NCI-H146 treated with DMSO at 0.1 percent for 48 hours (cell line): ENCODE measurements around the gene BCORL1.

ENCODE experiments used
- DNase-seq: peaks from one replicate; lab custom pipeline; 2025; ENCODE audit not compliant: unreplicated experiment; lab: John Stamatoyannopoulos, UW

Gene BCORL1

DNA sequence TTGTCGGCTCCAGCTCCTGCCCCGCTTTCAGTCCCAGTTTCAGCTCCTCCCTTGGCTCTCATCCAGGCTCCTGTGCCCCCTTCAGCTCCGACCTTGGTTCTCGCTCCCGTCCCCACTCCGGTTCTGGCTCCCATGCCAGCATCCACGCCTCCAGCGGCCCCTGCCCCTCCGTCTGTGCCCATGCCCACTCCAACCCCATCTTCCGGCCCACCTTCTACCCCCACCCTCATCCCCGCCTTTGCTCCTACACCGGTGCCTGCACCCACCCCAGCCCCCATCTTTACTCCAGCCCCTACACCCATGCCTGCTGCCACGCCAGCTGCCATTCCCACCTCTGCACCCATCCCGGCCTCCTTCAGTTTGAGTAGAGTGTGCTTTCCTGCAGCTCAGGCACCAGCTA lies 31.2 kb downstream of the BCORL1 start:
- DNase-seq: no peak

DNA sequence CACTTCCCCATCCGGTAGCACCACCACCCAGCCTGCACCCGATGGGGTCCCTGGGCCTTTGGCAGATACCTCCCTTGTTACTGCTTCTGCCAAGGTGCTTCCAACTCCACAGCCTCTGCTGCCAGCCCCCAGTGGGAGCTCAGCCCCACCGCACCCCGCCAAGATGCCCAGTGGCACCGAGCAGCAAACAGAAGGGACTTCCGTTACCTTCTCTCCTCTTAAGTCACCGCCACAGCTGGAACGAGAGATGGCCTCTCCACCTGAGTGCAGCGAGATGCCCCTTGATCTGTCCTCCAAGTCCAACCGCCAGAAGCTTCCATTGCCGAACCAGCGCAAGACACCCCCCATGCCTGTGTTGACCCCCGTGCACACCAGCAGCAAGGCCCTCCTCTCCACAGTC lies 31.9 kb downstream of the BCORL1 start:
- DNase-seq: no peak

DNA sequence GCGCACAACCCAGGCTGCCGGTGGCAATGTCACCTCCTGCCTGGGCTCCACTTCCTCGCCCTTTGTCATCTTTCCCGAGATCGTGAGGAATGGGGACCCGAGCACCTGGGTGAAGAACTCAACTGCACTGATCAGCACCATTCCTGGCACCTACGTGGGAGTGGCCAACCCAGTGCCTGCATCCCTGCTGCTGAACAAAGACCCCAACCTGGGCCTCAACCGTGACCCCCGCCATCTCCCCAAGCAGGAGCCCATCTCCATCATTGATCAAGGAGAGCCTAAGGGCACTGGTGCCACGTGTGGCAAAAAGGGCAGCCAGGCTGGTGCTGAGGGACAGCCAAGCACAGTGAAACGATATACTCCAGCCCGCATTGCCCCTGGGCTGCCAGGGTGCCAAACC lies 32.3 kb downstream of the BCORL1 start:
- no peak for DNase-seq

DNA sequence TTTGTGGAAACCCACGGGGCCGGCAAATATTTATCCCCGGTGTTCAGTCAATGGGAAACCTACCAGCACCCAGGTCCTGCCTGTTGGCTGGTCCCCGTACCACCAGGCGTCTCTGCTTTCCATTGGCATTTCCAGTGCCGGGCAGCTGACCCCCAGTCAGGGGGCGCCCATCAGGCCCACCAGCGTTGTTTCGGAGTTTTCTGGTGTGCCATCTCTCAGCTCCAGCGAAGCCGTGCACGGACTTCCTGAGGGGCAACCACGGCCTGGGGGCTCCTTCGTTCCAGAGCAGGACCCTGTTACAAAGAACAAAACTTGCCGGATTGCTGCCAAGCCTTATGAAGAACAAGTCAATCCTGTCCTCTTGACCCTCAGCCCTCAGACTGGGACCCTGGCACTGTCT lies 32.7 kb downstream of the BCORL1 start:
- DNase-seq: no peak

DNA sequence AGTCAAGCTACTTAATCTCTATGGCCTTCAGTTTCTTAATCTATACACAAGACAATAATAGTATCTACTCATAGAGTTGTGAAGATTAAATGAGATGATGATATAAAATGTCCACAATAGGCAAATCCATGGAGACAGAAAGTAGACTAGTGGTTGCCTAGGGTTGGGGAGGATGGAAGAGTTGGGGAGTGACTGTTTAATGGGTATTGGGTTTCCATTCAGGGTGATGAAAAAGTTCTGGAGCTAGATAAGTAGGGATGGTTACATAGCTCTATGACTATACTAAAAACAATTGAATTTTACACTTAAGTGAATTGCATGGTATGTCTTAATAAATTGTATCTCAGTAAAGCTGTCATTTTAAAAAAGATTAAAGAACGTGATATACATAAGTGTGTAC lies 35.7 kb downstream of the BCORL1 start:
- DNase-seq: no peak

DNA sequence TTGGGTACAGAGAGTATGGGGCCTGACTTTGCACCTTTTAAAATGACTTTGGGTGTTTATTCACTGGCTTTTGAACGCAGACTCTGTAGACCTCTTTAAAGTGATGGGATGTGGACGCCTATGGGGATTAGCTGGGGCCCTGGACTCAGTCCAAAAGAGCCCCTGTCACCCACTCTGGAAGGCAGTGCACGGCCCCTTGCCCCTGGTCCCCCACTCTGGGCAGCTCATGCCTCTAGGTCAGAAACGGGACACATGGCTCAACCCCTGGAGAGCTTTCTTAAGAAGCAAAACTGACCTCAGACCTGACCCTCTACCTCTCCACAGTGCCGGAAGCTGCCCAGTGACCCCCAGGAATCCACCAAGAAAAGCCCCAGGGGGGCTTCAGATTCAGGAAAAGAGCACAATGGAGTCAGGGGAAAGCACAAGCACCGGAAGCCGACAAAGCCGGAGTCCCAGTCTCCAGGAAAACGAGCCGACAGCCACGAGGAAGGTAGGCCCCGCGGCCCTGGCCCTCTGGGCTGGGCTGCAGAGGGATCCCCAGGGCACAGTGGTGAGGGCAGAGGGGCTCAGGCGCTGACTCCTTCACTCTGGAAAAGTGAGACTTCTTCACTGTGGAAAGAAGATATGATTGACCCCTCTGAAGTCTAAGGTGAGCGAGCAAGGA lies 38.4 kb downstream of the BCORL1 start:
- no peak for DNase-seq

DNA sequence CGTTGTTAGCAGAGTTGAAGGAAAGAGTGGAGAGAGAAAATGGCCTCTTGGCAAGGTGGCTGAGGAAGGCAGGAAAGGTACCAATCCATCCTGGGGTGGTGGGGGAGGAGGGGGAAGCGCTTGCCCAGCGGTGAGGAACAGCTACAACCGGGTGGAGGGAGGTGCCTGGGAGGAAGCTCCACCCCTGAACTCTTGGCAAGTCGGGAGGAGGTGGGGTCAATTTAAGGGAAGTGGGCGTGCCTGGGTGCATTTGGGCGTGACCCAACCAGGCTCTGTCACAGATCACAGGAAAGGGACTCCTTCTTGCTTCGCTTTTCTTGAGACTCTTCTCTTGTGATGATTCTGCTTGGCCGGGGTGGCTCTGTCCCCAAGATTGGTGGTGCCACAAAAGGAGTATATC lies 41.7 kb downstream of the BCORL1 start:
- DNase-seq: no peak

DNA sequence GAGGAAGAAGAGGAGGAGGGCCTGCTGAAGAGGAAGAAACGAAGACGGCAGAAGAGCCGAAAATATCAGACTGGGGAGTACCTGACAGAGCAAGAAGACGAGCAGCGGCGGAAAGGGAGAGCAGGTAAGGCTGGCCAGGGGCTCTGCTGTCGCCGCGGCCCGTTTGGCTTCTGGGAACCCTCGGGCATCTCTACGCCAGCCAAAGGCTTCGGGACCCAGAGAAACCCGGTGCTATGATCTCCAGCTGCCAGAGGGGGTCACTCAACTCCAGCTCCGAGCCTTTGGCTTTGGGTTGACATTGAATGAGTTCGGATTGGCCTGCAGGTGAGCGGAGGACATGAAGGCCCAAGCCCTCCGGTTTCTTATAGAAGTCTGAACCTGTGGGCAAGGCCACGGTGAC lies 42.8 kb downstream of the BCORL1 start:
- DNase-seq: no peak

DNA sequence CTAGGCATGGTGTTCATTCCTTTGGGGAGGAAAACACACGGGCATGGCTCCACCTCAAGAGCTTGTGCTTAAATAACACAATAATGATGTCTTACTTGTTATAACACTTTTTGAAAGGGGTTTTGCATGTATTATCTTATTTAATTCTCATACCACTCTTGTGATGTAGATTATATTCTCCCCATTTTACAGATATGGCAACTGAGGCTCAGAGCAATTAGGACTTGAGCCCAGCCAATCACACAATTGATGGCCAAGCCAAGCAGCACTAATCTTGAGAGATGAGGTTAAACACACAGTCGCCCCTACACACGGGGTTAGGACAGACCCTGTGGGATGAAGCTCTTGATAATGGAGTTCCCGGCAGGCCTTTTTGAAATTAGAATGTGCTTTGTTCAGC lies 45.1 kb downstream of the BCORL1 start:
- no peak for DNase-seq

DNA sequence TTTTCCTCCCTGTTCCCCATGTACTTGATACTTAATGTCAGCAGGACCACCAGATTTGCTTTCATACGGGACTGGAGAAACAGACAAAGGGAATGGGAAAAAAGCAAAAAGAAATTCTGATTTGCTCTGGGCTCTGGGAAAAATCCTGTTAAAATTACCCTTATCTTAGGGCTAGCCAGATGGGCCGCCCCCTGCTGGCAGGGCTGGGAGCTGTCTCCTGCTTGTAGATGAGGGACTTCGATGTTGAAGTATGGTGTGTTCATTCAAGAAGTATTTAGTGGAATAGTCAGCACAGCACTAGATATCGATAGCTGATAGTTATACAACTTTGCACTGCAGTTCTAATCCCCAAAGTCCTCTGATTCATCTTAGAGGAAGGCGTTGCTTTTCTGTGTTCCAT lies 45.8 kb downstream of the BCORL1 start:
- no peak for DNase-seq

DNA sequence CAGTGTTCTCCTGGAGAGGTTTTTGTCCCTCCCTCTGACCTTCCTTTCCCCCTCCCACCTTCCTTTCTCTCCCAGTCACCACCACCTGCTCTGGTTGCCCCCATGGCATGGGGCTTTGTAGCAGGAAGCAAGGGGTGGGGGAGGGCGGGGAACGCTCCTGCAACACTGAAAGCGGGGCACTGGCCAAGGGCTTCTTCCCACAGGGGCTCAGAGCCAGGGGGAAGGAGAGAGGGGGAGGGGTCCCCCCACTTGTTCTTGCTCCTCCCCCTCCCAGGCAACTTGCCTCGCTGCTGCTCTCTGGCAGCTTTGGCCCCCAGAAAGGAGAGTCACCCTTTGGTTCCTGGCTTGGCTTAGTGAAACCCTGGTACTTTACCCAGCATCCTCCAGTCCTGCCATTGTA lies 48.4 kb downstream of the BCORL1 start:
- DNase-seq: no peak

DNA sequence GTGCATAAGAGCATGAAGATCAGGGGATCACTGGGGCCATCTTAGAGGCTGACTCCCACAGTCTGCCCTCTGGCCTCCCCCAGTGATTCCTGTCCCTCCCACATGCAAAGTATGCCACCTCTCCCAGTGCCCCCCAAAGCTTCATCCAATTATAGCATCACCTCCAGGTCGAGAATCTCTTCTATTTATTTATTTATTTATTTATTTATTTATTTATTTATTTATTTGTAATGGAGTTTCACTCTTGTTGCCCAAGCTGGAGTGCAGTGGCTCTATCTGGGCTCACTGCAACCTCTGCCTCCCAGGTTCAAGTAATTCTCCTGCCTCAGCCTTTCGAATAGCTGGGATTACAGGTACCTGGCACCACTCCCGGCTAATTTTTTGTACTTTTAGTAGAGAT lies 50.1 kb downstream of the BCORL1 start:
- no peak for DNase-seq

DNA sequence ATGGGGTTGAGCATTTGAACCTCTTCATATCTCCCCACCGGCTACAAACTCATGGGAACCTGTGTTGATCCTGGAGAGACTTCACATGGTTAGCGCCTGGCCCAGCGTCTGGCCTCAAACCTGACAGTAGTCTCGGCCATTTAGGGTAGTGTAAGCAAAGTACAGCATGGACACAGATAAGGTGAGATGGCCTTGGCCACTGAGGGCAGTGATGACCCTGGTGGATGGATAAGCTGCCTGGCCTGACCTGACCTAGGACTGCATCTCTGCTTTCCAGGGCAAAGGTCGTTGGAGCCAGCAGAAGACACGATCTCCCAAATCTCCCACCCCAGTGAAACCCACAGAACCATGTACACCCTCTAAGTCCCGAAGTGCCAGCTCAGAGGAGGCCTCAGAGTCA lies 51.7 kb downstream of the BCORL1 start:
- no peak for DNase-seq

DNA sequence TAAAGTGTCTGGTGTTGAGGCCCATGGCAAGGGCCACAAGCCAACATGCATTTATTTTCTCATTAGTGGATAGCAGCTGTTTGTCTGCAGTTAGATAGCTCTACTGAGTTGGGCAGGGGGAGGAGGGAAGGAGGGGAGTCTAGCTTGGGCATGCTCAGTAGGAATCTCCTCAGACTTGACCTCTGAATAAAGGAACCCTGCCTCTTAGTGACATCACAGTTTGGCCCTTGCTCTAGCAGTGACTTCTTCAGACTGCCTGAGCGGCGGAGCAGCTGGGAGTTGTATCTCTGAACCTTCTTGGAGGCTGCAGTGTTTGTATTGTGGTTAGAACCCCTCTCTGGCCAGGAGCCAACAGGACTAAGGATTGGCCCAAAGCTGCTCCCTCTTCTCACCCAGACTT lies 57.4 kb downstream of the BCORL1 start:
- DNase-seq: no peak

DNA sequence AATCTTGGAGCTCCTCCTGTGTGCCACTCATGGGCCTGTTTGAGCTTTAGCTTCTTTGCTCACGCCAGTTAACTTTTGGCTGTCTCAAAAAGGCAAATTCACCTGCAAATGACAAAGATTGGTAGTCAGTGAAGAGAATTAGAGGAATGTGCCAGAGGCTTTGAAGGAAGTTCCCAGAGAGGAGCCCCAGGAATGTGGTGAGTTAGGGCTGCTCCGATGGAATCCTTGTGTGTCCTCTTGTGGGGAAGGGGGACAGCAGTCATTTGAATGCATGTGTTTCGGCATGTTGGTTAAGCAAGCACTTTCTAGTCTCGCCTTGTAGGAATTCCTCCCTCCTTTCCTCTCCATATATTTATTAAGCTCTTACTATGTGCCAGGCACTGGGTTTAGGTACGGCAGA lies 65.0 kb downstream of the BCORL1 start:
- no peak for DNase-seq

DNA sequence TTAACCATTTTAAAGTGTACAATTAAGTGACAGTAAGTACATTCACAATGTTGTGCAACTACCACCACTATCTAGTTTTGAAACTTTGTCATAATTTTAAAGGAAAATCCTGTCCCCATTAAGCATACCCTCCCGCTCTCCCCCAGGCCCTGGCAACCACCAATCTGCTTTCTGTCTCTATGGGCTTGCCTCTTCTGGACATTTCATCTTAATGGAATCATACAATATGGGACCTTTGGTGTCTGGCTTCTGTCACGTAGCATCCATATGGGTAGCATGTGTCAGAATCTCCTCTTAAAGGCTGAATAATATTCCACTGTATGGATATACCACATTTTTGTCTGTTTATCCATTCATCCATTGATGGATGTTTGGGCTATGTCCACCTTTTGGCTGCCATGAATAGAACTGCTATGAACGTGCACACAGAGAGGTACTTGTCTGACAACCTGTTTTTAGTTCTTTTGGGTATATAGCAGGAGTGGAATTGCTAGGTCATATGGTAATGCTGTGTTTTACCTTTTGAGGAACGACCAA lies 66.3 kb downstream of the BCORL1 start:
- DNase-seq: no peak

DNA sequence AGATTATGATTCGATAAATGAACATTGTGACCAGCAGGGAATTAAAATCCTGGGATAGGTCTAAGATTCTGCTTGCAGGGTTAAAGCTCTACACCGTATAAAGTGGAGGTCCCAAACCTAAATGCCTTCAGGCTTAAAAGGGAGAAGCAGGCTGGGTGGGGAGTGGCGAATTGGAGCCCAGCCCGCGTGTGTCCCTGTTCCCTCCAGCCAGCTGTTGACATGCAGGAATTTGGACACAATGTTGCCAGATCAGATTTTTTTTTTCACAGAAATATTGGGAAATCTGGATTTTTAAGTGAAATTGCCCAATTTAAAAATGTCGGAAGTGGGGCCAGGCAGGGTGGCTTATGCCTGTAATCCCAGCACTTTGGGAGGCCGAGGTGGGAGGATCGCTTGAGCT lies 67.4 kb downstream of the BCORL1 start:
- DNase-seq: no peak

DNA sequence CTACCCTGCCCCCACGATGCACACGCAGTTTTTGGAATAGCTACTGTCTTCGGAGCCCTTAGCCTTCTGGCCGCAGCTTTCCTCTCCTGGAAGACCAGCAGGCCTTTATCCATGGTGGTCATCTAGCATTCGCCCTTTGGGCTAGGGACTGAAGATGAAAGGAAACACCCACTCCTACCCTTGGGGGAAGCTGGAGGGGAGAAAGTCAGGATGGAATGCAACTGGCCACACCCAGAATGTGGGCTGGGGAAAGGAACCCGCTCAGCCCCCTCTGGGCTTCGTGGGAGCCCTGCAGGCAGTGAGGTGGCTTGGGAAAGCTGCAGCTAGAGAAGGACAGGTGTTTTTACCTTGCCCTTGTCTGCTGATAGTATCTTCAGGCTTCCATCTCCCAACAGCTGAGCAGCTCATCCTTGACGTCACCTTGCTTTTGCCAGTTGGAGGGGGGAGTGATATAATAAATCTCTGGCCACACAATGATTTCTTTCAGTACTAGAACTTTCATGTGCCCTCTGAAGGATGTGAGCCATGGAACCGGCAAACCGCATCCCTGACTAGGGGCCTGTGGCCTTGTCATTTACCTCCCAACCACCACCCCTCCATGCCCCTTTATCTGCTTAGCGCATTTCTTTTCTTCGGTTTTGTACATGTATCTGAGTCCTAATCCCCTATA lies 68.9 kb downstream of the BCORL1 start:
- no peak for DNase-seq

DNA sequence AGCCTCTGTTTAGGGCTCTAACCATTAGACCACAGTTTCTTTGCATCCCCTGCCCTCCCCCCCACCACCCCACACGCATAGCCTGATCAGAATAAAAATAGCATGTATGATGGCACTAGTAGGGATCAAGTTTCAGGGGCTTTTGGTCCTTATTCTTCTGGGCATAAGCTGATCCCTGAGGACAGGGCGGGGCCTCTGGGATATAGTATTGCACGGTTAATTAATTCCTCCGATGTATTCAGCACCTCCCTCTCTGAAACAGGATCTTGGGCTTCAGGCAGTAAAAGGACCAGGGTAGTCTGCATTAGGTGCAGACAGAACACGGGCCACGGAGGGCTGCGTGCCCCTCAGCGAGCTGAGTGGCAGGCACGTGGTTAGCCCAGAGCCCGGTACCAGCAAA lies 70.8 kb downstream of the BCORL1 start:
- DNase-seq: no peak

DNA sequence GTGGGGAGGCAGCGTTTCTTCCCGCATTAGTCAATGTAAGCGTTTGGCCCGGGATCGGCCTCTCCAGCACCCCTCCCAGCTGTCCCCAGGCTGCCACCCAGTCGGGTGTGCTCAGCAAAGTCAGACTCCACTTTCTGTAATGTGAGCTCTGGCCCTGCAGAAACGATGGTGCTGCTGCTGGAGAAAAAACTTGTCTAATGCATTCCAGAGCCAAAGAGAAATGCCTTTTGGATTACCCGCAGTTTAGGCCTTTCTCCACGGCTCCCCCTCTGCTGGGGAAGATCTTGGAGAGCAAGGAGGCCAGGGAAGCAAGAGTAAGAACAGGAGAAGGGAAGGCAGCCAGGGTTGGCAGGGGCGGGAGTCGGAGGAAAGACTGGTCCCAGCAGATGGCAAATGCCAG lies 72.7 kb downstream of the BCORL1 start:
- no peak for DNase-seq

DNA sequence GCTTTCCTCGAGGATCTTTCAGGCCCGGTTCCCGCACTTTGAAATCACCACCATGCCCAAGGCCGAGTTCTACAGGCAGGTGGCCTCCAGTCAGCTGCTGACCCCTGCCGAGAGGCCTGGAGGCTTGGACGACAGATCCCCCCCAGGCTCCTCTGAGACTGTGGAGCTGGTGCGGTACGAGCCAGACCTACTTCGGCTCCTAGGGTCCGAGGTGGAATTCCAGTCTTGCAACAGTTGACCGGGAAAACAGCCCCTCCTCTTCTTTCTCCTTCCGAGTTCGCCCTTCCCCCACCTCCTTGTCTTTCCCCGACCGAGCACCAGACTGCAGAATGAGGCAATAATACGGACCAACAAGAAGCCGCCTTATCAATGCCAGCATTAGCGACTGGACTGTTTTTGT lies 73.5 kb downstream of the BCORL1 start:
- DNase-seq: no peak

DNA sequence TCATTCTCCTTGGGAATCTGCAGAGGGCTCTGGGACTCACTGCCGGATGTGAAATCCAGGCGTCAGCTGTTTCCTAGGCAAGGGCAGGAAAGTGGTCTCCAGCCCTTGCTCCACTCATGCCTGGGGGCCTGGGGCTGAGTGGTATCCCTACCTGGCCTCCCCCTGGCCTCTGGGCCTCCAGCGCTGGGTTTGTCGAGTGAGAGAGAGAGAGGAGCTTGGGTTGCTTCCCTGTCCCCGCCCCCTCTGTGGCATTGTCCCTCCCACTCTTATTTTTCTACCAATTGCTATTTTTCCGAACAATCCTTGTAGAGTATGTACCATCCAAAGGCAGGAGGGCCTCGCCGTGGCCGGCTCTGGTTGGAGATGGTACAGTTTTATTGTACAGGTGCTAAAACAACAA lies 74.8 kb downstream of the BCORL1 start:
- DNase-seq: no peak

DNA sequence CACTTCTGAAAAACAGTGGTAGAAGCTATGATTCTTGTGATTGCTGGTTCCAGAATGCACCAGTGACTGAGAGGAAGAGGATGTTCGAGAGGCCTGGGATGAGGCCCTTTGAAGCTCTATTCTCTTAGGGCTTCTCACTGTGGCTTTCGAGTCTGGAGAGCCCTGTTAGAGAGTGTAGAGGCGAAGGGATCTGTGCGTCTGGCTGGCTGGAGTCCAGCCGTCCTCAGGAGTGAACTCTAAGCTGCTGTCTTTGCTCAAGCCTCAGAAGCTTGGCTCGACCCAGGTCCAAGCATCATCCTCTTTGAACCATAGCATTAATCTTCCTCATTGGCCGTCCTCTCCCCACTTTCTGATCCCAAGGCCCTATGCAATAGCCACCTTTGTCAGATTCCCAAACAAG lies 76.2 kb downstream of the BCORL1 start:
- no peak for DNase-seq
